AG10803 (cell line): Measurements from ENCODE around the gene ST6GALNAC4.

Source experiments
- DNase-seq: peaks from one replicate; pipeline ENCODE4 v3.0.0; 2010; ENCODE audit warnings: low read depth
- H3K4me3 ChIP-seq: 2 replicates; pipeline ENCODE4 v1.5.1; 2011; ENCODE audit warnings: mild to moderate bottlenecking, low read length, control low read depth
- TF ChIP-seq, protein P1 (sequence below): conservative IDR thresholded peaks from 2 replicates; pipeline ENCODE4 v1.5.1; 2011; ENCODE audit warnings: mild to moderate bottlenecking, low read length, control low read depth, inconsistent platforms

The ST6GALNAC4 gene

DNA sequence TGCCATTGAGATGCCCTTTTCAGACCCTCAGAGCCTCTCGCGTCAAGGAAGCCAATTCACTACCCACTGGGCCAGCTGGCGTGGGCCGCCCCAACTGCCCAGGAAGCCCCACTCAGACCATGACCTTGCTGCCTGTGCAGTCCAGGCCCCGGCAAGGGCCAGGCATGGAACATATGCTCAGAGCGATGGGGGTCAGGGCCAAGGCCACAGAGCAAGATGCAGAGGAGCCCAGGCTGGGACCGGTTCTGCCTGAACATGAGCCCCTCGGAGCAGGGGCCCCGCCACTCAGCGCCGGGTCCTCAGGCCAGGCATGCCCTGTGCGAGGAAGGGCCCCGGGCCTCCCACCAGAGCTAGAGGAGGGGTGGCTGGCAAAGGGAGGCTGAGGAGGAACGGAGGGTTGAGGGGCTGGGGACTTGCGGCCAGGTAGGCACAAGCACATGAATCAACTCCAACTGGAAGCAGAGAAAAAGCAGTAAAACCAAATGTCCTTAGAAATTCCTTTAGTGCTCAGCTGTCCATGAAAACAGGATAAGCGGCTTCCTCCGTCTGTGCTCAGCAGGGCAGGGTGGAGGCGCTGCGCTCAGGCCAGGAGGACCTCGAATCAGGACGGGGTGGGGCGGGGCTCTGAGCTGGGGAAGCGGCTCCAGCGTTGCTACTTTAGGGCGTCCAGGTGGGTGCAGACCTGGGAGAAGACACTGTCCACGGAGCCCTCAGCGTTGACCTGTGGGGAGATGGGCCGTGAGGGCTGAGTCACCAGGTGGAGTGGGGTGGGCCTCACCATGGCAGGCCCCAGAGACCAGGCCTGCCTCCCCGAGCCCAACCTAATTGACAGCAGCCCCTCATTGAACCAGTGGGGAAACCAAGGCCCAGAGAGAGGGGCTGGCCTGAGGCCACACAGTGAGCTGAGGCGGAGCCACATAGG, 49.2 kb downstream of the ST6GALNAC4 start:
- no peak overlapping the region for H3K4me3 ChIP-seq
- DNase-seq, result no peak
- TF ChIP-seq, protein P1, sequence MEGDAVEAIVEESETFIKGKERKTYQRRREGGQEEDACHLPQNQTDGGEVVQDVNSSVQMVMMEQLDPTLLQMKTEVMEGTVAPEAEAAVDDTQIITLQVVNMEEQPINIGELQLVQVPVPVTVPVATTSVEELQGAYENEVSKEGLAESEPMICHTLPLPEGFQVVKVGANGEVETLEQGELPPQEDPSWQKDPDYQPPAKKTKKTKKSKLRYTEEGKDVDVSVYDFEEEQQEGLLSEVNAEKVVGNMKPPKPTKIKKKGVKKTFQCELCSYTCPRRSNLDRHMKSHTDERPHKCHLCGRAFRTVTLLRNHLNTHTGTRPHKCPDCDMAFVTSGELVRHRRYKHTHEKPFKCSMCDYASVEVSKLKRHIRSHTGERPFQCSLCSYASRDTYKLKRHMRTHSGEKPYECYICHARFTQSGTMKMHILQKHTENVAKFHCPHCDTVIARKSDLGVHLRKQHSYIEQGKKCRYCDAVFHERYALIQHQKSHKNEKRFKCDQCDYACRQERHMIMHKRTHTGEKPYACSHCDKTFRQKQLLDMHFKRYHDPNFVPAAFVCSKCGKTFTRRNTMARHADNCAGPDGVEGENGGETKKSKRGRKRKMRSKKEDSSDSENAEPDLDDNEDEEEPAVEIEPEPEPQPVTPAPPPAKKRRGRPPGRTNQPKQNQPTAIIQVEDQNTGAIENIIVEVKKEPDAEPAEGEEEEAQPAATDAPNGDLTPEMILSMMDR, result no peak

DNA sequence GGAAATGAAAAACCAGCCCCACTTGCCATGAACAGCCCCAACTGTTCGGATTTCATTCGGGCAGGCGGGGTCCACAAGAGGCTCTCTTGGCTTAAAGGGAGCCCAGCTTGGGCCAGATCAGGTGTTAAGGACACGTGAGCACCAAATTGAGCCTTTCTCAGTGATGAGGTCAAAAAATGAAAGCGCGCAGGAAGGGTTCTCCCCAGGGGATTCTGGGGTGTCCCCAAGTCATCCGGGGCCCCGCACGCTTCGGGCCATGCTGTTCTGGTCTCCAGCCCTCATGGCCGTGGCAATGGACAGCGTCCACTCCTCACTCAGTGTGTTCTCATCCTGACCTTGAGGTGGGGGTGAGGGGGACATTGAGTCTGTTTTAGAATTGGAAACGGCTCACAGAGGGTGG, 50.3 kb downstream of the ST6GALNAC4 start:
- DNase-seq, result no peak
- H3K4me3 ChIP-seq, result no peak overlapping the region
- TF ChIP-seq, protein P1, result no peak

DNA sequence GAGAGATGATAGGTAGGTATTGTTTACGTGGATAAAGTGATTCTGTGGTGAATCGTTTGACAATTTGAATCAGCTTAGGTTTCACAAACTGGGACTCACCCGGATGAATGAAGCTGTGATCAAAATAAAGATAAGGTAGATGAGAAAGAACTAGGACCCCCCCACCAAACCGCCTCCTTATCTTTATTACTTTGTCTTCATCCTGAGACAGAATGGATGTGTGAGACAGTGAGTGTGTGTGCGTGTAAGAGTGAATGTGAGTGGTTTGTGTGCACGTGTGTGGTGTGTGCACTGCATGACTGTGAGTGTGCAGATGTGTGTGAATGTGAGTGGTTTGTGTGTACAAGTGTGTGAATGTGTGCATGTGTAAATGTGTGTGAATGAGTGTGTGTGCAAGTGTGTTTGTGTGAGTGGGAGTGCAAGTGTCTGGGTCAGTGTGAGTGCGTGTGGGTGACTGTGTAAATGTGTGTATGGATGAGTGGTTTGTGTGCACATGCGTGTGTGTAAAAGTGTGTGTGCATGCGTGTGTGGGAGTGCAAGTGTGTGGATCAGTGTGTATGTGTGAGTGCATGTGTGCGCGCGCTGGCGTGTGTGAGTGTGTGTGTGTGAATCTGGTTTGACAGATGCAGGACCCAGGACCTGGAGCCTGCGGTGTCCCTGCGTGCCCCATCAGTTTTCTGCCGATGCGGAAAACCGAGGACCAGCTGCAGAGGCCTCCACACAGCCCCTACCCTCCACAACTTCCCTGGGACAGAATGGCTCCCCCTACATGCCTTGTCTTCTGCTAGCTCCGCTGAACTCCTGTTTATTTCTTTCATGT, 51.0 kb downstream of the ST6GALNAC4 start:
- no peak for DNase-seq
- TF ChIP-seq, protein P1, result no peak
- H3K4me3 ChIP-seq, result no peak overlapping the region

DNA sequence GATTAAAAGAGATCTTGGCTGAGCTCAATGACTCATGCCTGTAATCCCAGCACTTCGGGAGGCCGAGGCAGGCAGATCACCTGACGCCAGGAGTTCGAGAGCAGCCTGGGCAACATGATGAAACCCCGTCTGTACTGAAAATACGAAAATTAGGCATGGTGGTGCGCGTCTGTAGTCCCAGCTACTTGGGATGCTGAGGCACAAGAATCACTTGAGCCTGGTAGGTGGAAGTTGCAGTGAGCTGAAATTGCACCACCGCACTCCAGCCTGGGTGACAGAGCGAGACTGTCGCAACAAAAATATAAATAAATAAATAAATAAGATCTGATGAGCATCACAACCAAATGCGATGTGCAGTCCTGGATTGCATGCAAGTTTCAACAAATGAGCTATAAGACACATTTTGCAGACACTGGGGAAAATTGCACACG, 53.6 kb downstream of the ST6GALNAC4 start:
- H3K4me3 ChIP-seq, result no peak overlapping the region
- TF ChIP-seq, protein P1, result no peak
- no peak for DNase-seq

DNA sequence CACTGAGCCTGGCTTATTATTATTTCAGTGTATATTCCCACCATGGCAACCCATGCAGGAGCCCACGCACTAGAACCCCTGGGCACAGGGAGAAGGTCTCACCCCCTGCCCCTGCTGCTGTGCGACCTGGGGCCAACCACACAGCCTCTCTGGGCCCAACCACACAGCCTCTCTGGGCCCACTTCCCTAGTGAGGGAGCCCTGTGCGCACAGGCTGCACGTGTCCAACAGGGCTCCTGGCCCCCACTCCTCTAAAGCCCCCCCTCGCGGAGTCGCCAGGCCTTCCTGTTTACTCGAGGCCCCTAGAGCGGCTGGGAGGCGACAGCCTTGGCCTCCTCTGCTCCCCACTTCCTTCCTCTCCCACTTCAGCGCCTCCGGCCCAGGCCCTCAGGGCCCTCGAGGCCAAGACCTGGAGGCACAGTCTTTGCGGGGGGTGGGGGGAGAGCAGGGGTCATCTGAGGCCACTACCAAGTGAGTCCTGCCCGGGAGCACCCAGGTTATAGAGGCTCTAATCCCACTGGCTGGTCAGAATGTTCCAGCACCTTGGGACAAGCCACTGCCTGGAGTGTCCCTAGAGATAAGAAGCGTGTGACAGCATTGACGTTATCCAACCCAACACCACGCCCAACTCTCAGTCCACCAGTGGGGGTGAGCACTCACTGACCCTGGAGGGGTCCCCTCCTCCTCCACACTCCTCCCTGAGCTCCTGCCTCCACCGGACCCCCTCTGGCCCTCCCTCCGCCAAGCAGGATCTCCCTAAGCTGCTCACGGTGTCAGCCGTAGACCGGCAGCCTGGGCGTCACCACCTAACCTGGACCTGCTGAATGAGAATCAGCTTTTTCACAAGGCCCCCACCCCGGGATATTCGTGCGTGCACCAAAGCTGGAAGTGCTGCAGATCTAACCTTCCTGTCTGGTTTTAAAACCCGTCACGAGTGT, 54.5 kb downstream of the ST6GALNAC4 start:
- no peak for DNase-seq
- TF ChIP-seq, protein P1, result no peak
- H3K4me3 ChIP-seq, result no peak overlapping the region

DNA sequence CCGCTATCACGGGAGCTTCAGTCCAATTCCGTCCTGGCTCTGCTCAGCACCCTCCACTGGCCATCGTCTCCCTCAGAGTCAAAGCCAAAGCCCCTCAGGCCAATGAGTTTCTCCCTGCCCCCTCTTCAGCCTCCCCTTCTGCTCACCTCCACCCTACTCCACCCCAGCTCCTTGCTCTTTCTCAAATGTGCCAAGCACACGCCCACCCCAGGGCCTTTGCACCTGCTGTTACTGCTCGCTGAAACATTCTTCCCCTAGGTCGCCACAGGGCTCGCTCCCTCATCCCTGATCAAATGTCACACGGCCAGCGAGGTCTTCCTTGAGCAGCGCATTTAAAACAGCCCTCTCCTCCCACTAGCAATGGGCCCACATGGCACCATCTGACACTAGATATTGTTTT, 56.1 kb downstream of the ST6GALNAC4 start:
- DNase-seq, result no peak
- TF ChIP-seq, protein P1, result no peak
- H3K4me3 ChIP-seq, result no peak overlapping the region
